Measurements from ENCODE around the gene GIT2. TPM values are rescaled to one million over a fixed set of nuclear protein-coding genes. Genes with fewer than 3 reads are reported as not detected.

Gene GIT2
- total and polyA plus RNA-seq, 2 of the 8 experiments (the other 6 are each of a cell fraction or from before 2014, with no cell fraction given): 9.6 to 20.7 TPM

- Histone ChIP-seq H3K27ac (ENCODE audit: low read depth, low read length) (no peak overlapping the region), H3K14ac (ENCODE audit: insufficient read length) (no peak overlapping the region), H3K4ac (replicated peaks; ENCODE audit: insufficient read length, low read depth, low read length) (no peak overlapping the region), H4K5ac (ENCODE audit: insufficient read length, low read depth, low read length) (no peak overlapping the region), H3K9me3 (ENCODE audit: insufficient read depth in 2 of 2, low read depth in 1 of 2, low read length in 1 of 2) (peaks cover 0 to 3% of the 10 kb centered on the region in 2 experiments; a peak in 1 of 4 replicates), H2AK5ac (ENCODE audit: low read depth, low read length) (no peak overlapping the region), H3K23me2 (ENCODE audit: low read depth, low read length) (no peaks in the 10 kb centered on the region), H3K79me2 (ENCODE audit: control insufficient read depth in 1 of 2, insufficient read depth in 2 of 2, low read length in 2 of 2) (no peaks in the 10 kb centered on the region), H3K18ac (ENCODE audit: extremely low read depth, low read length) (no peak overlapping the region), H2AFZ (ENCODE audit: low read length) (no peak overlapping the region), H2BK20ac (ENCODE audit: low read length) (no peak overlapping the region), H2BK5ac (ENCODE audit: low read depth, low read length) (no peak overlapping the region), H3K4me1 (replicated peaks in 1 of 4; ENCODE audit: control insufficient read depth in 3 of 4, insufficient read depth in 4 of 4, low read length in 3 of 4) (peaks cover 0 to 3% (median 0%) of the 10 kb centered on the region in 4 experiments; a peak in 1 of 7 replicates), H3K23ac (ENCODE audit: insufficient read length) (no peak overlapping the region), H3K4me2 (ENCODE audit: insufficient read depth in 1 of 2, low read depth in 2 of 2, low read length in 2 of 2) (no peak overlapping the region), H4K91ac (replicated peaks; ENCODE audit: insufficient read length, low read length) (no peak overlapping the region), H3K79me1 (ENCODE audit: low read depth, low read length) (no peaks in the 10 kb centered on the region), H2BK15ac (ENCODE audit: low read length) (no peak overlapping the region), H2BK12ac (ENCODE audit: low read depth, low read length) (no peak overlapping the region), H3K4me3 (ENCODE audit: extremely low read depth in 1 of 4, insufficient read depth in 2 of 4, low read depth in 3 of 4, low read length in 4 of 4) (no peak overlapping the region), H3K9ac (replicated peaks in 1 of 4; ENCODE audit: extremely low read depth in 1 of 4, low read depth in 3 of 4, low read length in 3 of 4) (no peak overlapping the region), H3K27me3 (replicated peaks in 1 of 4; ENCODE audit: control insufficient read depth in 3 of 4, extremely low read depth in 1 of 4, insufficient read depth in 3 of 4, low read length in 3 of 4) (no peaks in the 10 kb centered on the region), H4K20me1 (replicated peaks in 1 of 2; ENCODE audit: control insufficient read depth in 1 of 2, insufficient read depth in 2 of 2, low read length in 2 of 2) (no peaks in the 10 kb centered on the region), H4K8ac (ENCODE audit: extremely low read depth, insufficient read depth, low read length) (no peak overlapping the region), H3K56ac (replicated peaks; ENCODE audit: insufficient read length, low read depth, low read length) (no peak overlapping the region), H2BK120ac (replicated peaks; ENCODE audit: low read depth, low read length) (no peak overlapping the region), H3K36me3 (ENCODE audit: control insufficient read depth in 2 of 4, insufficient read depth in 4 of 4, low read length in 3 of 4) (no peaks in the 10 kb centered on the region)
- FAIRE-seq (no peak), DNase-seq (ENCODE audit: low read depth in 1 of 2, low spot score in 2 of 2) (no peak)
- ChIA-PET POLR2A (ENCODE audit: partially characterized antibody) (no interaction called here), CTCF (ENCODE audit: partially characterized antibody) (interaction anchor here (0.6 to 3.8 kb wide), 6 partner anchors 8 to 117 kb away, joined by 3 to 23 read pairs (median 4); no protein-coding TSS in a partner anchor)
- 95% methylated on average over 4 of the region's 5 CpGs; no CpG with 5 or more reads in 1 of the 2 experiments for WGBS, 2 experiments (ENCODE audit: extremely low coverage in 1 of 2, insufficient coverage in 1 of 2, insufficient read length in 1 of 2, insufficient replicate concordance in 2 of 2, low coverage in 1 of 2, low lambda C conversion rate in 2 of 2, missing lambda C conversion rate in 1 of 2)
- no peak for TF ChIP-seq SRF (IDR thresholded peaks at IDR 0.05; ENCODE audit: low read depth, low read length)
- TF ChIP-seq BRCA1 (IDR thresholded peaks at IDR 0.05; ENCODE audit: low read depth, low read length): no peak
- no peak for TF ChIP-seq BCL11A (IDR thresholded peaks at IDR 0.05; ENCODE audit: low read depth in 2 of 2, low read length in 2 of 2)
- TF ChIP-seq RNF2 (IDR thresholded peaks at IDR 0.05; ENCODE audit: borderline replicate concordance, low read depth, low read length, missing control alignments, poor library complexity, severe bottlenecking): no peak
- no peak for TF ChIP-seq MAX (IDR thresholded peaks at IDR 0.05)
- no peak for TF ChIP-seq RXRA (IDR thresholded peaks at IDR 0.05; ENCODE audit: insufficient read depth, low read depth, low read length)
- TF ChIP-seq MAFK (IDR thresholded peaks at IDR 0.05; ENCODE audit: low read depth, low read length): no peak
- no peak for TF ChIP-seq ASH2L (IDR thresholded peaks at IDR 0.05; ENCODE audit: low read length)
- TF ChIP-seq POLR2AphosphoS5 (IDR thresholded peaks at IDR 0.05; ENCODE audit: low read depth, low read length): no peak
- TF ChIP-seq SIRT6 (IDR thresholded peaks at IDR 0.05; ENCODE audit: low read length): no peak
- no peak for TF ChIP-seq RAD21 (IDR thresholded peaks at IDR 0.05 in 1 of 2, conservative IDR thresholded peaks at IDR 0.05 in 1 of 2; ENCODE audit: low read depth in 2 of 2, low read length in 2 of 2)
- no peak for TF ChIP-seq KDM5A (IDR thresholded peaks at IDR 0.05; ENCODE audit: low read length)
- TF ChIP-seq SP4 (IDR thresholded peaks at IDR 0.05; ENCODE audit: low read length): no peak
- TF ChIP-seq POU5F1 (IDR thresholded peaks at IDR 0.05; ENCODE audit: low read depth, low read length): no peak
- TF ChIP-seq SAP30 (IDR thresholded peaks at IDR 0.05; ENCODE audit: insufficient read depth, insufficient replicate concordance, low read length): no peak
Measured at GRCh38 chr12:109923038-109923437, 73.1 kb downstream of the GIT2 start.
